SK-N-SH treated with all-trans-retinoic acid at 6 μM for 48 hours (cell line): Measurements from ENCODE around the gene SYNDIG1.

Experiments
- ATAC-seq: fragments of 200-7000 bp; cut with Tn5 transposase; 3 replicates; pipeline ENCODE4 v1.9.1; 2020; ENCODE audit warnings: mild to moderate bottlenecking, moderate library complexity
- ARNTL ChIP-seq: fragments of 450-650 bp; formaldehyde crosslinking; IDR thresholded peaks from 2 replicates; pipeline ENCODE4 v1.5.0; 2020; ENCODE audit warnings: low read depth, mild to moderate bottlenecking, moderate library complexity, borderline replicate concordance
- CSDC2 ChIP-seq: fragments of 250-450 bp; sonication (Bioruptor Pico); IDR thresholded peaks from 2 replicates; pipeline ENCODE4 v1.5.0; 2020; ENCODE audit warnings: mild to moderate bottlenecking, moderate library complexity
- ESRRG ChIP-seq: fragments of 250-450 bp; sonication (Bioruptor Pico); IDR thresholded peaks from 2 replicates; pipeline ENCODE4 v1.6.1; 2021; ENCODE audit warnings: mild to moderate bottlenecking
- GLIS3 ChIP-seq: fragments of 250-450 bp; sonication (Bioruptor Pico); IDR thresholded peaks from 2 replicates; pipeline ENCODE4 v1.5.0; 2020; ENCODE audit warnings: mild to moderate bottlenecking, moderate library complexity
- ISL1 ChIP-seq: fragments of 250-450 bp; sonication (Bioruptor Pico); IDR thresholded peaks from 2 replicates; pipeline ENCODE4 v2.1.2; 2022; ENCODE audit warnings: mild to moderate bottlenecking, moderate library complexity
- OSR1 ChIP-seq: fragments of 250-450 bp; sonication (Bioruptor Pico); IDR thresholded peaks from 2 replicates; pipeline ENCODE4 v1.8.0; 2022; ENCODE audit warnings: moderate library complexity, mild to moderate bottlenecking, inconsistent platforms
- PATZ1 ChIP-seq: fragments of 250-450 bp; sonication (Bioruptor Pico); IDR thresholded peaks from 2 replicates; pipeline ENCODE4 v1.8.0; 2020; ENCODE audit warnings: mild to moderate bottlenecking, moderate library complexity, borderline replicate concordance
- PPARA ChIP-seq: fragments of 250-450 bp; sonication (Bioruptor Pico); IDR thresholded peaks from 2 replicates; pipeline ENCODE4 v1.5.0; 2020; ENCODE audit warnings: mild to moderate bottlenecking, borderline replicate concordance
- RARB ChIP-seq: fragments of 250-450 bp; sonication (Bioruptor Pico); IDR thresholded peaks from 2 replicates; pipeline ENCODE4 v1.8.0; 2021; ENCODE audit warnings: mild to moderate bottlenecking, moderate library complexity
- SNAI2 ChIP-seq: fragments of 250-450 bp; sonication (Bioruptor Pico); IDR thresholded peaks from 2 replicates; pipeline ENCODE4 v1.5.0; 2020; ENCODE audit warnings: mild to moderate bottlenecking, moderate library complexity
- TCF4 ChIP-seq: fragments of 250-450 bp; sonication (Bioruptor Pico); IDR thresholded peaks from 2 replicates; pipeline ENCODE4 v1.8.0; 2021; ENCODE audit warnings: mild to moderate bottlenecking, moderate library complexity, borderline replicate concordance
- TOX ChIP-seq: fragments of 250-450 bp; sonication (Bioruptor Pico); IDR thresholded peaks from 2 replicates; pipeline ENCODE4 v1.8.0; 2021; ENCODE audit warnings: mild to moderate bottlenecking, moderate library complexity, borderline replicate concordance
- ZC3H10 ChIP-seq: fragments of 250-450 bp; sonication (Bioruptor Pico); IDR thresholded peaks from 2 replicates; pipeline ENCODE4 v1.5.1; 2021; ENCODE audit warnings: mild to moderate bottlenecking, moderate library complexity
- ZFP3 ChIP-seq: fragments of 250-450 bp; sonication (Bioruptor Pico); IDR thresholded peaks from 2 replicates; pipeline ENCODE4 v1.5.0; 2020; ENCODE audit warnings: mild to moderate bottlenecking, moderate library complexity
- ZFP30 ChIP-seq: fragments of 450-650 bp; formaldehyde crosslinking; IDR thresholded peaks from 2 replicates; pipeline ENCODE4 v1.5.0; 2022; ENCODE audit warnings: mild to moderate bottlenecking, moderate library complexity
- ZNF565 ChIP-seq: fragments of 450-650 bp; formaldehyde crosslinking; conservative IDR thresholded peaks from 2 replicates; pipeline ENCODE4 v1.5.0; 2020; ENCODE audit warnings: low read depth, mild to moderate bottlenecking, moderate library complexity
- ZNF8 ChIP-seq: fragments of 450-650 bp; formaldehyde crosslinking; IDR thresholded peaks from 2 replicates; pipeline ENCODE4 v1.5.0; 2020; ENCODE audit warnings: mild to moderate bottlenecking, moderate library complexity
- TF ChIP-seq, protein P1 (sequence below): fragments of 250-450 bp; sonication (Bioruptor Pico); IDR thresholded peaks from 2 replicates; pipeline ENCODE4 v1.5.1; 2021; ENCODE audit warnings: mild to moderate bottlenecking, moderate library complexity
- TF ChIP-seq, protein P2 (sequence below): fragments of 250-450 bp; sonication (Bioruptor Pico); IDR thresholded peaks from 2 replicates; pipeline ENCODE4 v1.5.0; 2020; ENCODE audit warnings: mild to moderate bottlenecking, moderate library complexity
- TF ChIP-seq, protein P3 (sequence below): fragments of 250-450 bp; sonication (Bioruptor Pico); IDR thresholded peaks from 2 replicates; pipeline ENCODE4 v1.8.0; 2021; ENCODE audit warnings: low read depth, mild to moderate bottlenecking, moderate library complexity, borderline replicate concordance

SYNDIG1 gene

GRCh38 chr20:24694727-24695528, 225.5 kb downstream of the SYNDIG1 start:
- TF ChIP-seq, protein P1, sequence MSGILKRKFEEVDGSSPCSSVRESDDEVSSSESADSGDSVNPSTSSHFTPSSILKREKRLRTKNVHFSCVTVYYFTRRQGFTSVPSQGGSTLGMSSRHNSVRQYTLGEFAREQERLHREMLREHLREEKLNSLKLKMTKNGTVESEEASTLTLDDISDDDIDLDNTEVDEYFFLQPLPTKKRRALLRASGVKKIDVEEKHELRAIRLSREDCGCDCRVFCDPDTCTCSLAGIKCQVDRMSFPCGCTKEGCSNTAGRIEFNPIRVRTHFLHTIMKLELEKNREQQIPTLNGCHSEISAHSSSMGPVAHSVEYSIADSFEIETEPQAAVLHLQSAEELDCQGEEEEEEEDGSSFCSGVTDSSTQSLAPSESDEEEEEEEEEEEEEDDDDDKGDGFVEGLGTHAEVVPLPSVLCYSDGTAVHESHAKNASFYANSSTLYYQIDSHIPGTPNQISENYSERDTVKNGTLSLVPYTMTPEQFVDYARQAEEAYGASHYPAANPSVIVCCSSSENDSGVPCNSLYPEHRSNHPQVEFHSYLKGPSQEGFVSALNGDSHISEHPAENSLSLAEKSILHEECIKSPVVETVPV: no peak
- ATAC-seq: no peak

DNA sequence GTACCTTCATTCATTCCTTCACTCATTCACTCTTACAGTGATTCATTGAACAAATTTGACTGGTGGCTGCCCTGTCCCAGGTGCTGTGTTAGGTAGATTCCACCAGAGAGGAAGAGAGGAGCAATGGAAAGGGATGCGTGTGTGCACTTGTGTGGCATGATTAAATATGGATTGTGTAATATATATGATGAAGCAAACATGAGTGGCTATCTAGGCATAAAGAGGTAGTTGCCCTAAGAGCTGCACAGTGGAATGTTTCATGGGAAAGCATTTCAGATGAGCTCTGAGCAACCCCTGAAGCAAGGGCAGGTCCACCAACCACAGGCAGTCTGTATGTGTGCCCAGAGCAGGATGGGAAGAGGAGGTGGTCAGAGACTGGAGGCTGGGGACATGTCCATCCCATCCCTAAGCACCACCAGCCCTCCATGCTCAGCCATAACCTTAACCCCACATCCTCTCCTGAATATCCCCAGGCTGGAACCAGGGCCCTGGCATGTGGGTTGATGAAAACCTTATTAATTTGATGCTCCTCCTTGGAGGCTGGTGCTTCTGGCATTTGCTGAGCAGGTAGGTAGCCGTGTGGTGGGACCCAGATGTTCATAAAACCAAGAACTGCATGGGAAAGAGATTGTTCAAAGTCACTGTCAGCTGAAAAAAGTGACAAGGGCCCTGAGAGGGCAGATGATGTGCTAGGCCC, 226.2 kb downstream of the SYNDIG1 start:
- ATAC-seq: no peak
- TF ChIP-seq TCF4 (CRISPR knock-in tag) (no peak), ZNF8 (no peak), TOX (CRISPR knock-in tag) (no peak), OSR1 (CRISPR knock-in tag) (no peak), PPARA (CRISPR knock-in tag) (no peak), CSDC2 (CRISPR knock-in tag) (no peak), ISL1 (CRISPR knock-in tag) (no peak), ZFP30 (CRISPR knock-in tag) (no peak), ZFP3 (CRISPR knock-in tag) (no peak), PATZ1 (CRISPR knock-in tag) (no peak), ARNTL (CRISPR knock-in tag) (no peak), RARB (CRISPR knock-in tag) (no peak), ESRRG (CRISPR knock-in tag) (no peak), ZC3H10 (no peak), SNAI2 (CRISPR knock-in tag) (no peak), ZNF565 (no peak), GLIS3 (CRISPR knock-in tag) (no peak)
- TF ChIP-seq, protein P1: no peak
- TF ChIP-seq, protein P2, sequence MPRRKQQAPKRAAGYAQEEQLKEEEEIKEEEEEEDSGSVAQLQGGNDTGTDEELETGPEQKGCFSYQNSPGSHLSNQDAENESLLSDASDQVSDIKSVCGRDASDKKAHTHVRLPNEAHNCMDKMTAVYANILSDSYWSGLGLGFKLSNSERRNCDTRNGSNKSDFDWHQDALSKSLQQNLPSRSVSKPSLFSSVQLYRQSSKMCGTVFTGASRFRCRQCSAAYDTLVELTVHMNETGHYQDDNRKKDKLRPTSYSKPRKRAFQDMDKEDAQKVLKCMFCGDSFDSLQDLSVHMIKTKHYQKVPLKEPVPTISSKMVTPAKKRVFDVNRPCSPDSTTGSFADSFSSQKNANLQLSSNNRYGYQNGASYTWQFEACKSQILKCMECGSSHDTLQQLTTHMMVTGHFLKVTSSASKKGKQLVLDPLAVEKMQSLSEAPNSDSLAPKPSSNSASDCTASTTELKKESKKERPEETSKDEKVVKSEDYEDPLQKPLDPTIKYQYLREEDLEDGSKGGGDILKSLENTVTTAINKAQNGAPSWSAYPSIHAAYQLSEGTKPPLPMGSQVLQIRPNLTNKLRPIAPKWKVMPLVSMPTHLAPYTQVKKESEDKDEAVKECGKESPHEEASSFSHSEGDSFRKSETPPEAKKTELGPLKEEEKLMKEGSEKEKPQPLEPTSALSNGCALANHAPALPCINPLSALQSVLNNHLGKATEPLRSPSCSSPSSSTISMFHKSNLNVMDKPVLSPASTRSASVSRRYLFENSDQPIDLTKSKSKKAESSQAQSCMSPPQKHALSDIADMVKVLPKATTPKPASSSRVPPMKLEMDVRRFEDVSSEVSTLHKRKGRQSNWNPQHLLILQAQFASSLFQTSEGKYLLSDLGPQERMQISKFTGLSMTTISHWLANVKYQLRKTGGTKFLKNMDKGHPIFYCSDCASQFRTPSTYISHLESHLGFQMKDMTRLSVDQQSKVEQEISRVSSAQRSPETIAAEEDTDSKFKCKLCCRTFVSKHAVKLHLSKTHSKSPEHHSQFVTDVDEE (CRISPR knock-in tag): no peak
- TF ChIP-seq, protein P3, sequence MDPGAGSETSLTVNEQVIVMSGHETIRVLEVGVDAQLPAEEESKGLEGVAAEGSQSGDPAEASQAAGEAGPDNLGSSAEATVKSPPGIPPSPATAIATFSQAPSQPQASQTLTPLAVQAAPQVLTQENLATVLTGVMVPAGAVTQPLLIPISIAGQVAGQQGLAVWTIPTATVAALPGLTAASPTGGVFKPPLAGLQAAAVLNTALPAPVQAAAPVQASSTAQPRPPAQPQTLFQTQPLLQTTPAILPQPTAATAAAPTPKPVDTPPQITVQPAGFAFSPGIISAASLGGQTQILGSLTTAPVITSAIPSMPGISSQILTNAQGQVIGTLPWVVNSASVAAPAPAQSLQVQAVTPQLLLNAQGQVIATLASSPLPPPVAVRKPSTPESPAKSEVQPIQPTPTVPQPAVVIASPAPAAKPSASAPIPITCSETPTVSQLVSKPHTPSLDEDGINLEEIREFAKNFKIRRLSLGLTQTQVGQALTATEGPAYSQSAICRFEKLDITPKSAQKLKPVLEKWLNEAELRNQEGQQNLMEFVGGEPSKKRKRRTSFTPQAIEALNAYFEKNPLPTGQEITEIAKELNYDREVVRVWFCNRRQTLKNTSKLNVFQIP (CRISPR knock-in tag): no peak

- TF ChIP-seq OSR1 (CRISPR knock-in tag): no peak
- no peak for TF ChIP-seq ZC3H10
- TF ChIP-seq ZNF8: no peak
- TF ChIP-seq, all 23 proteins: peak for 0
- no peak for ATAC-seq
These were observed 227.0 kb downstream of the SYNDIG1 start for GRCh38 chr20:24696396-24696795.
